Breast epithelium (tissue), 3 donors: Measurements from ENCODE around the gene CNNM3.

Source experiments
- CTCF ChIP-seq, 3 donors: fragments of 450-650 bp; IDR thresholded peaks; one replicate each; pipeline ENCODE4 v1.5.1; 2016 to 2017; ENCODE audit warnings: antibody characterized with exemption in 3 of 3, mild to moderate bottlenecking in 3 of 3, moderate library complexity in 3 of 3
- POLR2AphosphoS5 ChIP-seq, 3 donors: sonication (generic); formaldehyde crosslinking; IDR thresholded peaks; one replicate each; pipeline ENCODE4 v1.6.1; 2017; ENCODE audit warnings: antibody characterized with exemption in 3 of 3

DNA sequence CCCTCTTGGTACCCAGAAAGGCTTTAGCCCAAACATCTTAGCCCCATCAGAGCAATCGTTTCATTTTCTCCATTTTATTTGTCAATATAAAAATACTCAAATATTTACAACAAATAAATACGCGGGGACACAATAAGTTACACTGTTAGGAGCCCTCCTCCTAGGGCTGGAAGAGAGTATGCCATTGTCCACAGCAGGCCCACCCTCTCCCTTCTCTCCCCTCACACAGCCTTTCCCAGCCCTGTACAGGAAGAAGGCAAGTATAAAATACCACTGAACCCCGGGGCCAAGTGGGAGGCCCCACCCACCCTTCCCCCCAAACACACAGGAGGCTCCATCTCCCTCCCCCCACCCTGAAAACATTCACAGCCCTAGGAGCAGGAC is 43.6 kb downstream of the CNNM3 start:
- TF ChIP-seq POLR2AphosphoS5 (IDR thresholded peaks at IDR 0.05) (no peak), CTCF (IDR thresholded peaks at IDR 0.05) (no peak)
